Measurements from ENCODE around the gene LCN10.

LCN10 gene

DNA sequence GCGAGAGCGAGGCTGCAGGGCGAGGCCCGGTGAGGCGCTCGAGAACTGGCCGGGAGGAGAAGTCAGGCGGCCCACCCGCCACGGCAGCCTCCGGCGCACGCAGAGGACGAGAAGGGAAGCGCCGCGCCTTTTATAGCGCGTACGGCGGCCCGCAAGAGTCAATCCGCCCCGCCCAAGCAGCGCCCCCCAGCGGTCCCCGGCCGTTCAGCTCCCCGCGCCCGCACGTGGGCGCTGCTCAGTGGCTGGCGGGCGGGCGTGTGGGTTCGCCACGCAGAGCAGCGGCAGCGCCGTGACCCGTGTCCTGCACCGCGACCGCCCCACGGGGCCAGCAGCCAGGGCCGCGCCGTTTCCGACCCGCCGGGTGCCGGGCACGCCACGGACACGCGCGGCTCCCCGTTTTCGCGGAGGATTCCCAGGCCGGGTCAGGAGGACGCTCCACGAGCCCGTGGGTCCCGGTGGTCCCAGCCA lies 14.6 kb downstream of the LCN10 start:
- H3K36me3 ChIP-seq, result peaks cover 45% of the 10 kb centered on the region
- no peaks in the 10 kb centered on the region for H3K9me3 ChIP-seq (ENCODE audit: severe bottlenecking)
- peaks cover 9% of the 10 kb centered on the region for H3K27me3 ChIP-seq (ENCODE audit: insufficient read depth, low read depth, severe bottlenecking)
- H3K4me3 ChIP-seq (ENCODE audit: low read depth, low read length), result peak overlapping the region; percentile 97
- peak overlapping the region; percentile 66 for H3K27ac ChIP-seq
- peak; percentile 88 for DNase-seq
- TF ChIP-seq, protein P1, sequence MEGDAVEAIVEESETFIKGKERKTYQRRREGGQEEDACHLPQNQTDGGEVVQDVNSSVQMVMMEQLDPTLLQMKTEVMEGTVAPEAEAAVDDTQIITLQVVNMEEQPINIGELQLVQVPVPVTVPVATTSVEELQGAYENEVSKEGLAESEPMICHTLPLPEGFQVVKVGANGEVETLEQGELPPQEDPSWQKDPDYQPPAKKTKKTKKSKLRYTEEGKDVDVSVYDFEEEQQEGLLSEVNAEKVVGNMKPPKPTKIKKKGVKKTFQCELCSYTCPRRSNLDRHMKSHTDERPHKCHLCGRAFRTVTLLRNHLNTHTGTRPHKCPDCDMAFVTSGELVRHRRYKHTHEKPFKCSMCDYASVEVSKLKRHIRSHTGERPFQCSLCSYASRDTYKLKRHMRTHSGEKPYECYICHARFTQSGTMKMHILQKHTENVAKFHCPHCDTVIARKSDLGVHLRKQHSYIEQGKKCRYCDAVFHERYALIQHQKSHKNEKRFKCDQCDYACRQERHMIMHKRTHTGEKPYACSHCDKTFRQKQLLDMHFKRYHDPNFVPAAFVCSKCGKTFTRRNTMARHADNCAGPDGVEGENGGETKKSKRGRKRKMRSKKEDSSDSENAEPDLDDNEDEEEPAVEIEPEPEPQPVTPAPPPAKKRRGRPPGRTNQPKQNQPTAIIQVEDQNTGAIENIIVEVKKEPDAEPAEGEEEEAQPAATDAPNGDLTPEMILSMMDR (IDR thresholded peaks at IDR 0.05; ENCODE audit: low read depth, low read length), result peak; percentile 90

DNA sequence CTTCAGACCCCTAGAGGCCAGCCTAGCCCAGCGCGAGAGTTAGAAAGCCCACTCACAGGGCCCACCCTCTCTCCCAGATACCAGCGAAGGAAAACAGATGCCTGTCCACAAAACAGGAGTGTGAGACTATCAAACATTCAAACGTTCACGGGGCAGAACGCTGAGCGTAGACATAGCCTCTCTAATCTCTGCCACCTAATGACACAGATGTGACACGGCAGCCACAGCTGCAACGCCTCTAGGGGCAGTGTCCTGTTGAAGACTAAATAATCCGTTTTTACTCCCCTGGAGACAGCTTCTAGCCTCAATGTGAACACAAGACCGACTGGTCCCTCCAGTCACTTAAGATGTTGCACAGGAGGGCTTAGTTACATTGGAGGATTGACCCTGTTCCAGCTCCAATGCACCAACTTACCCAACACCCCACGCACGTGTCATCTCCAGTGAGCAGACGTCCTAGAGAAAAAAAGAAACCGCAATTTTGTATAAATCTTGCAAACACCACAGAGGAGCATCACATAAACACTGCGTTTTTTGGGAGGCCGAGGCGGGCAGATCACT lies 16.0 kb downstream of the LCN10 start:
- Histone ChIP-seq H3K27ac (peak overlapping the region; percentile 39), H3K9me3 (ENCODE audit: severe bottlenecking) (no peaks in the 10 kb centered on the region), H3K4me3 (ENCODE audit: low read depth, low read length) (peak overlapping the region; percentile 97), H3K36me3 (peaks cover 56% of the 10 kb centered on the region), H3K27me3 (ENCODE audit: insufficient read depth, low read depth, severe bottlenecking) (peaks cover 9% of the 10 kb centered on the region)
- no peak for DNase-seq
- TF ChIP-seq, protein P1 (IDR thresholded peaks at IDR 0.05; ENCODE audit: low read depth, low read length), result 0 out of 2 replicates have a peak, but pooled peaks have one; percentile 20

DNA sequence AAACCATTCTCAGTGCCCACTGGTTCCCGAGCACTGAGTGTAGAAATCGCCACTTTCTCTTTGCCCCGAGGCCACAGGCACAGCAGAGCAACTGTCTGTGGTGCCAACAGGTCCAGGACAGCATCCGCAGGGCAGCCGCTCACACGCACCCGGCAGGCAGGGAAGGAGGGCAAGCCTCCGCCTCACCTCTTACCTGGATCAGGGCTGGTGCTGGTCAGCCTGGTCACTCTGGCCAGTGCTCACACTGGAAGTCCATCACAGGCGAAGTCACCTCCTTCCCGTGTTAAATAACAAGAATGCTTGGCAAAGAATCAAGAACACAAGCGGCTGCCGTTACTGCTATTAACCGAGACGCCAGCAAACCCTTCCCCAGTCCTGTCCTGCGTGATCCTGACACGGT lies 16.6 kb downstream of the LCN10 start:
- no peak for DNase-seq
- H3K4me3 ChIP-seq (ENCODE audit: low read depth, low read length), result no peak overlapping the region
- H3K36me3 ChIP-seq, result peaks cover 62% of the 10 kb centered on the region
- H3K27ac ChIP-seq, result peak overlapping the region; percentile 24; the same call in 1 of the 2 replicates
- TF ChIP-seq, protein P1 (IDR thresholded peaks at IDR 0.05; ENCODE audit: low read depth, low read length), result no peak
- no peaks in the 10 kb centered on the region for H3K9me3 ChIP-seq (ENCODE audit: severe bottlenecking)
- peaks cover 9% of the 10 kb centered on the region for H3K27me3 ChIP-seq (ENCODE audit: insufficient read depth, low read depth, severe bottlenecking)

DNA sequence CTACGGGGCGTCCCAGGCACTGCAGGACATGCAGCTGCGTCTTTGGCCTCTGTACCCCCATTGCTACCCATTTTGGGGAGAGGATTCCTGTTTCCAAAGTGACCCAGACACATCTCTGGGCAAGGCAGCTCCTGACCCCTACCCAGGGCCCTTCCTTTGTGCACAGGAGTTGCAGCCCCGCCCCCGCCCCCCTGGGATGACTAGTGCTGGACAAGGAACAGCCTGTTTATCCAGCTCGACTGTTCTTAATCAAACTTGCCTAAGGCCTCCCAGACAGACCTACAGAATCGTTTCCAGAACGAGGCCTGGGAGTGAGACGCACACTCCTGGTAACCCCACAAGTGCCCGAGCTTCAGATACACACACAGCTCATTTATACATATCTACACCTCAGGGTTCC lies 17.1 kb downstream of the LCN10 start:
- peaks cover 9% of the 10 kb centered on the region for H3K27me3 ChIP-seq (ENCODE audit: insufficient read depth, low read depth, severe bottlenecking)
- TF ChIP-seq, protein P1 (IDR thresholded peaks at IDR 0.05; ENCODE audit: low read depth, low read length), result no peak
- no peak for DNase-seq
- H3K27ac ChIP-seq, result no peak overlapping the region
- H3K36me3 ChIP-seq, result peaks cover 65% of the 10 kb centered on the region
- H3K4me3 ChIP-seq (ENCODE audit: low read depth, low read length), result no peak overlapping the region
- H3K9me3 ChIP-seq (ENCODE audit: severe bottlenecking), result no peaks in the 10 kb centered on the region

DNA sequence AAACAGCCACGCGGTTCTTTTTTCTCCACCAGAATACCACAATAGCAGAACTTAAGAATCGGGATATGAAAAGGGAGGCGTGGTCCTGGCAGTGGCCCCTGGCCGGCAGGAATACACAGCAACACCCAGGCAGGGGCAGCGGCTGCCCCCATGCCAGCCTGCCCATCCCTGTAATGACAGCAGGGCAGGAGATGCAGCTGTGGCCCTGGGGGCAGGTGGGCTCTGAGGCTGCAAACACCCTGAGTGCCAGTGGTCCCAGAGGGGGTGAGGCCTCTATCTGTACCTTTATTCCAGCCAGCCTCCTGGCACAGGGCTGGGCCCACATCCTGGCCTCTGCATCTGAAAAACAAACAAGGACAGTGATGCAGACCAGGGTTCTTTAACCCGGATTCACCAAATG lies 18.0 kb downstream of the LCN10 start:
- Histone ChIP-seq H3K36me3 (peaks cover 65% of the 10 kb centered on the region), H3K9me3 (ENCODE audit: severe bottlenecking) (no peaks in the 10 kb centered on the region), H3K27me3 (ENCODE audit: insufficient read depth, low read depth, severe bottlenecking) (peaks cover 9% of the 10 kb centered on the region), H3K27ac (no peak overlapping the region), H3K4me3 (ENCODE audit: low read depth, low read length) (no peak overlapping the region)
- DNase-seq, result no peak
- TF ChIP-seq, protein P1 (IDR thresholded peaks at IDR 0.05; ENCODE audit: low read depth, low read length), result no peak

- Histone ChIP-seq H3K27ac (no peak overlapping the region), H3K27me3 (ENCODE audit: insufficient read depth, low read depth, severe bottlenecking) (peaks cover 6% of the 10 kb centered on the region), H3K9me3 (ENCODE audit: severe bottlenecking) (no peaks in the 10 kb centered on the region), H3K4me3 (ENCODE audit: low read depth, low read length) (no peak overlapping the region), H3K36me3 (peaks cover 68% of the 10 kb centered on the region)
- TF ChIP-seq, protein P1 (IDR thresholded peaks at IDR 0.05; ENCODE audit: low read depth, low read length), result no peak
- DNase-seq, result no peak
These were observed 18.8 kb downstream of the LCN10 start for GRCh38 chr9:136723989-136724388.
